Mononuclear cell (primary cell): Measurements from ENCODE around the gene FRMD7. TPM values are rescaled to one million over a fixed set of nuclear protein-coding genes. Genes with fewer than 3 reads are reported as not detected.
"Not testable (repeated sequence)": the region's sequence is repeated elsewhere in the genome, so short reads cannot be mapped to it uniquely, and the experiment has no call there.

Experiments used
- H3K27me3 ChIP-seq: 2 replicates; pipeline ENCODE4 v1.6.0; 2011; ENCODE audit warnings: low read length, control low read depth; ENCODE audit not compliant: insufficient read depth
- H3K4me1 ChIP-seq: 2 replicates; pipeline ENCODE4 v1.5.1; 2011; ENCODE audit warnings: mild to moderate bottlenecking, low read length, control low read depth; ENCODE audit not compliant: insufficient read depth
- H3K4me3 ChIP-seq: 2 replicates; pipeline ENCODE4 v1.5.1; 2011; ENCODE audit warnings: mild to moderate bottlenecking, low read length, moderate library complexity
- H3K9me3 ChIP-seq: 2 replicates; pipeline ENCODE4 v1.5.1; 2011; ENCODE audit warnings: low read depth, mild to moderate bottlenecking, control low read depth, low read length
- total RNA-seq: library from RNA; depleted of rRNA; stranded (reverse); fragments of >200 nt; gene quantifications from one replicate; pipeline ENCODE4 v1.2.3, GENCODE V29; 2012

The FRMD7 gene
- total RNA-seq, 1 donor: 0.10 TPM

DNA sequence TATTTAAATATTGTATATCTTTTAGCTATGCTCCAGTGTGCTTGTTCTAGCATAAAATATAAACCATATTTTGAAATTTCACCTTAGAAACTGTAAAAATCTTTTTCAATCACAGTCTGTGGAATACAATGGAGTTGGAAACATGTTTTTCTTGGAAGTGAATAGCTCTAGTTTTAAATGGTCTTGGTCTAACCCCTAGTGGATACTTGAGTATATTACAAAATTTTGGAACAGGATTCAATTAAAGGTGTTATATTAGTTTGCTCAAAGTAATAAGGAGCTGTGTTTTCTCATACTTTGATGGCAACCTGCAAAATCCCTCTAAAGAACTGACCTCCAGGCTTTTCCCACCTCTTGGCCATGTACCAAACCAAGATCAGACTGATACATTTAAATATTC is 56.6 kb downstream of the FRMD7 start:
- Histone ChIP-seq H3K9me3 (no peaks in the 10 kb centered on the region), H3K27me3 (no peaks in the 10 kb centered on the region), H3K4me1 (no peaks in the 10 kb centered on the region), H3K4me3 (no peak overlapping the region)

DNA sequence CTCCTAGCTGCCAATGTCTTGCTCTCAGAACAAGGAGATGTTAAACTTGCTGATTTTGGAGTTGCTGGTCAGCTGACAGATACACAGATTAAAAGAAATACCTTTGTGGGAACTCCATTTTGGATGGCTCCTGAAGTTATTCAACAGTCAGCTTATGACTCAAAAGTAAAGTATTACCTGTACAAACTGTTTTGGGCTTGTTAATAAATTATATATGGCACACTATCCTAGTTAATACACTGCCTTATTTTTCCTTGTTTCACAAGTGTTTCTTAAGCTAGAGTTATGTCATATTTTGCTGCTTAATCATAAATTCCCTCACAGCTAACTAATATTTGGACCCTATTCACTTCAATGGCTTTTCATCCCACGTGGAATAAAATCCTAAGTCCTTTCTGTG is 59.4 kb downstream of the FRMD7 start:
- Histone ChIP-seq H3K4me1 (no peaks in the 10 kb centered on the region), H3K27me3 (no peaks in the 10 kb centered on the region), H3K4me3 (no peak overlapping the region), H3K9me3 (no peaks in the 10 kb centered on the region)

DNA sequence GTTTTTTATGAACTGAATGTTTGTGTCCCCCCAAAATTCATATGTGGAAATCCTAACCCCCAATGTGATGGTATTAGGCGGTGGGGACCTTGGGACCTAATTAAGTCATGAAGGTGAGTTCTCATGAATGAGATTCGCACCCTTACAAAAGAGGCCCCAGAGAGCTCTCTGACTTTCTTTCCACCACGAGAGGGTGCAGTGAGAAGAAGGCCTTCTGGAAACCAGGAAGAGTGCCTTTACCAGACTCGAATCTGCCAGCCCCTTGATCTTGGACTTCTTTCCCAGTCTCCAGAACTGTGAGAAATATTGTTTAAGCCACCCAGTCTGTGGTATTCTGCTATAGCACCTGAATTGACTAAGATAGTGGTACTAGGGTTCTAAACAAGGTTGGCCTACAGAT is 64.0 kb downstream of the FRMD7 start:
- Histone ChIP-seq H3K4me3 (no peak overlapping the region), H3K4me1 (no peaks in the 10 kb centered on the region), H3K9me3 (no peaks in the 10 kb centered on the region), H3K27me3 (no peaks in the 10 kb centered on the region)

DNA sequence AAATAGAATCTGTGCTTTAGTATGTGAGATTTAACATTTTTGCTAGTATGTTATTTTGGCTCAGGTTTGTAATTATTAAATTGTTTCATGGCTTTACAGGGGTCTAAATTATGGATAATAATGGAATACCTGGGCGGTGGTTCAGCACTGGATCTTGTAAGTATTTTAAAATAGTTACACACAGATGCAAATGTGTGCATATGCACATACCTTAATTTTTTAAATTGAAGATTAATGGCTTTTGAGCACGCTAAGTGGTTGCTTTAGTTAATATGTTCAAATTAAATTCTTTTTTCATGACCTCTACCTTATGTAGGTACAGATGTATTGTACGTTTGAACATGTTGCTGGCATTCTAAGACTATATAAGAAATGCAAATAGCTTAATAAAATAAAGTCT is 64.5 kb downstream of the FRMD7 start:
- H3K9me3 ChIP-seq: no peaks in the 10 kb centered on the region
- H3K4me3 ChIP-seq: no peak overlapping the region
- no peaks in the 10 kb centered on the region for H3K4me1 ChIP-seq
- H3K27me3 ChIP-seq: no peaks in the 10 kb centered on the region

DNA sequence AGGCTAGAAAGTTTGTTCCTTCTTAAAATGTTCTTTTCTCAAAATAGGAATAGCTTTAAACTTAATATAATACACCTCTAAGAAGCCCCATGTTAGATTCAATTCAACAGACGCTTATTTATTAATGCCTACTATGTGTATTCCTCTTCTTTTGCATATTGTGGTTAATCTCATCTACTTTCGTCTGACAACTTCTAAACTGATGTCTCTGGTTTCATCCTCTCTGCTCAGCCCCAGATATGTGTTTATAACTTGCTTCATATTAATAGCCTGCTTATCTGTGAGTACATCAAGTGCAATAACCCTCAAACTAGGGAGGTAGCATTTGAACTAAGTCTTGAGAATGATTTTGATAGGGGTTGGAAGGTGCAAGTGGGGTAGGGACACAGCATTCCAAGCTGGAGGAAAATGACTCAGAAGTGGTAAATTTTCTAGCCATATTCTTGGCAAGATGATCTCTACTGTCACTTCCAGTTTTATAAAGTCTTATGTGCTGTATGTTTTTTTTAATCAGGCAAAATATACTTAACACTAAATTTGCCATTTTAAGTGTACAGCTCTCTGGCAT is 67.8 kb downstream of the FRMD7 start:
- Histone ChIP-seq H3K4me3 (no peak overlapping the region), H3K4me1 (no peaks in the 10 kb centered on the region), H3K9me3 (no peaks in the 10 kb centered on the region), H3K27me3 (no peaks in the 10 kb centered on the region)

DNA sequence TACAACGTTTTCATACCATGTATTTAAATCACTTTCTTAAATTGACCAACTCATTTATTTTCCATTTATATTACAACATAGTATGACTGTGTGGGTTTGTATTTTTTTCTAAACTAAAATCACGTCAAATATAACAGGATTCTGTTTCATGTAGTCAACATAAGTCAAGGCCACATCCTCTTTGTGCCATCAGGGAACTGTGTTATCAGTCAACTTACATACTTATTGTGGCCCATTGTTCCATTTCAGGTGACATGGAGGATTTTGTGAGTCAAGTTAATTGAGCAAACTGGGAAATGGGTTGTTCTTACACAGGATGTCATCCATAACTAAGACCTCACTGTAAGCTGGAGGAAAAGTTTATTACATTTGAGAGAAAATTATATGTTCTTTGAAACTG is 68.8 kb downstream of the FRMD7 start:
- no peaks in the 10 kb centered on the region for H3K9me3 ChIP-seq
- H3K4me3 ChIP-seq: no peak overlapping the region
- no peaks in the 10 kb centered on the region for H3K27me3 ChIP-seq
- H3K4me1 ChIP-seq: no peaks in the 10 kb centered on the region

DNA sequence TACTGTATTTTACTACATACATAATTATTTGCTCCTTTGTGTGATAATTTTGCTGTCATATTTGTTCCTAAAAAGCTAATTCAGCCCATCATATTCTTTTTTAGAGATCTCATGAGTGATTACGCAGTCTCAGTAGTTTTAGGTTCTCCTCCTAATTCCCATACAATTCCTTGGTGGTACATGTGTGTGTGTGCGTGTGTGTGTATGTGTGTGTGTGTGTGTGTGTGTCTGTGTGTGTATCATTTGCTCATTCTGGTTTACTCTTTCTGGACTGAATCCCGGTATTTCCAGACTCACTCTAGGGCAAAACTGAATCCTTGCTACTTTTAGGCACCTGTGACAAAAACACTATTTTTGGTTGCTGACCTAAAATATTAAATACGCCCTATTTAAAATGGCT is 69.8 kb downstream of the FRMD7 start:
- Histone ChIP-seq H3K9me3 (no peaks in the 10 kb centered on the region), H3K4me3 (no peak overlapping the region), H3K4me1 (no peaks in the 10 kb centered on the region), H3K27me3 (no peaks in the 10 kb centered on the region)

DNA sequence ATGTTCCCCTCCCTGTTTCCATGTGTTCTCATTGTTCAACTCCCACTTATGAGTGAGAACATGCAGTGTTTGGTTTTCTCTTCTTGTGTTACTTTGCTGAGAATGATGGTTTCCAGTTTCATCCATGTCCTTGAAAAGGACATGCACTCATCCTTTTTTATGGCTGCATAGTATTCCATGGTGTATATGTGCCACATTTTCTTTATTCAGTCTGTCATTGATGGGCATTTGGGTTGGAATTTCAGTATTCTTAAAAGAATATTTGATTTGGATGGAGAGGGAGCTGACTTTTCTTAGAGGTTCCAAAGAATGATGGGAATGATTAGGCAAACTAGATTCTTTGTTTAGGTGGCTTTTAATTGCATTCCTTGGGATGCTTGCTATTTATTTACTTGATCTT is 76.0 kb downstream of the FRMD7 start:
- H3K4me3 ChIP-seq, H3K9me3 ChIP-seq, H3K4me1 ChIP-seq, H3K27me3 ChIP-seq: not testable (repeated sequence)

DNA sequence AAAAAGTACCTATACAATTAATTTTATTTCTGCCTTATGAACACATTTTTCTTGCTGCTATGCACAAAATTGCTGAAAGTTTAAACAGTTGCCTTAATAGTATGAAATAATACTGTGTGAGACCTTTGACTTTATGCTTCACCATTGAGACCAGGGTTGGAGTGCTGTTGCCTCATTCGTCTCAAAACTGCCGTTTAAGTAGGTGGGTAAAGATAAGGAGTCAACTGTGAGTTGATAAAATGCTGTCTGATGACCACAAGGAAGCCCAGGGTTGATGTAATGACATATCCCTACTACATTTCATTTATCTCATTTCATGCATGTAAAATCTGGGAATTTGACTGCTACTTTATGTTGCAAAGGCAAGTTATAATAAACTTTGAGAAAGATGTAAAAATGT is 81.3 kb downstream of the FRMD7 start:
- H3K27me3 ChIP-seq: no peaks in the 10 kb centered on the region
- no peak overlapping the region for H3K4me3 ChIP-seq

DNA sequence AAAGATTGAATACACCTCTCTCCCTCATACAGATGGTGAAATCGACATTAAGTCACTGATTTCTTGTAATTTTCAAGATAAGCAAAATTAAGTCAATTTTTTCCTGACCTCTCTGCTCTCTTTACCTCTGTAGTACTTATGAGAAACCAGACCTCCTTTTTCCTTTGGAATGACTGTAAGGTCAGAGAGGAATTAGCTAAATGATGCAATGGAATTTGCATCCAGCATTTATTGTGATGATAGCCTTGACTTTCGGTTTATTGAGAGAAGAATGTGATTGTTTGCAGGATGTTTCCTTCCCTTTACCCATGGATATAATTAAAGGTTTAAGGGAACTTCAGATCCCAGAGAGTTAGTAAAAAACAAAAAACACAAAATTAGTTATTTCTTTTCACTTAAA is 82.4 kb downstream of the FRMD7 start:
- Histone ChIP-seq H3K4me3 (no peak overlapping the region), H3K9me3 (no peaks in the 10 kb centered on the region)

More for the DNA sequence above, 81.3 kb downstream of the FRMD7 start:
- H3K9me3 ChIP-seq: no peaks in the 10 kb centered on the region
- H3K4me1 ChIP-seq: peaks cover 13% of the 10 kb centered on the region

DNA sequence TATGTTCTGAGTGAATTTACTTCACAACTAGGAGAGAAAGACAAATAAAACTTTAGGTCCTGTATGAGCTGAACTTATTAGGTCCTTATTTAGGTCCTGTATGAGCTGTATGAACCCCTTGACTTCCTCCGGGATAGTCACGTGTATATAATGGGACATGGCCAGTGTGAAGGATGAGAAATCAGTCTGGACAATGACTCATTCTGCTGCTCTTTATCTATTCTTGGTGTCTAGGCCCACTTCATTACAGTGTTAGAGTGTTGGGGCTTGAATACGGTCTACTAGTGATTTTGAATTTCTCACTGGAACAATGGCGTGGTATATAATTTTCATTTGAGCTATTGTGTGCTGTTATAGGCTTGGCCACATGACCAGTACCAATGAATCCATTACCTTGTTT is 82.9 kb downstream of the FRMD7 start:
- H3K4me3 ChIP-seq: no peak overlapping the region
- H3K4me1 ChIP-seq: peaks cover 13% of the 10 kb centered on the region
- no peaks in the 10 kb centered on the region for H3K27me3 ChIP-seq
- no peaks in the 10 kb centered on the region for H3K9me3 ChIP-seq

More for the DNA sequence above, 82.4 kb downstream of the FRMD7 start:
- no peaks in the 10 kb centered on the region for H3K27me3 ChIP-seq
- peaks cover 13% of the 10 kb centered on the region for H3K4me1 ChIP-seq

DNA sequence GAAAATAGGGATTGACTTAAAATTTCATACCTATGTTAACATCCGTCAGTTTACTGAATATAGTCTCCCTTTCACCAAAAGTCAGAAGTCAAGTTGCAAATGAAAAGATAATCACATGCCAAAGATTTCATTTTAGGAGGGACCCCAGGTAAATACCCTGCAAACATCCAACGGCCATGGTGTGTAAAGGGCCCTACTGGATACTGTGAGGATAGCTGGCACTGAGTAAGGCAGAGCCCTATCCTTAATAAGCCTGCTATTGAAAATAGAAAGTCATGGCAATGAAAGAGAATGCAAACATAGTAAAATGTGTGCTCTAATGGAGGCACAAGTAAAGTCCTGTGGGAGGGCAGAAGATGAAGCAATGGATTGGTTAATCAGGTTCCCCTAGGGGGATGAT is 83.8 kb downstream of the FRMD7 start:
- Histone ChIP-seq H3K4me3 (no peak overlapping the region), H3K27me3 (no peaks in the 10 kb centered on the region), H3K9me3 (no peaks in the 10 kb centered on the region), H3K4me1 (peaks cover 12% of the 10 kb centered on the region)

DNA sequence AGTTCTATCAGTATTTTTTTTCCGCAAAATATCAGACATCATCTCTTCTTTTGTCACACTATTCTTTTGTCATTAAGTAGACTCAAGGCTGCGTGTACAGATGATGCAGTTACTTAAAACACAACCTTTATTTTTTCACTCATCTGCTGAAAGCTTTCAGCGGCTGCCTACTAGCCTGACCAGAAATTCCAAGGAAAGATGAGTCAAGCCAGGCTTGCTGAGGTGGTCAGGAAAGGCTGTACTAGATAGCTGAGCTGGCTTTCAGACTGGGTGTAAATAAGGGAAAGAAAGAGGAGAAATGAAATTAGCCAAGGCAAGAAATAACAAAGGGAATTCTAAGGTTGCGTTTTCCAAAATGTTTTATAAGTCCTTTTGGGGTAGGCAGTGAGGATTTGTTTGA is 86.8 kb downstream of the FRMD7 start:
- peaks cover 14% of the 10 kb centered on the region for H3K4me1 ChIP-seq
- H3K4me3 ChIP-seq: no peak overlapping the region
- no peaks in the 10 kb centered on the region for H3K27me3 ChIP-seq
- no peaks in the 10 kb centered on the region for H3K9me3 ChIP-seq

DNA sequence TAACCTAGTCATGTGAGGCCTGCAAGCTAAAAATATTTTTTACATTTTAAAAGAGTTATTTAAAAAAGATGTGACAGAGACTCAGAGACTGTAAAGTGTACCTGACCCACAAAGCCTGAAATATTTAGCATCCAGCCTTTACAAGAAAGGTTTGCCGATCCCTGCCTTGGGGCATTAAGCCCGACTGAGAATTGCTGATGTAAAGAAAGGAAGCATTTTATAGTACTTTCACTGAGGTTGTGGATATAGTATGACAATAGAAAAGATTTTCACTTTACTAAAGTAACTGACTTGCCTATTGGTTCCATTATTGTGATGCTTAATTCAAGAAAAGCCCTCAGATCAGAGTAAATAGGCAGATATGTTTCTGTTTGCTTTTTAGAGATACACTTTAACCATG is 87.8 kb downstream of the FRMD7 start:
- H3K4me1 ChIP-seq: peaks cover 18% of the 10 kb centered on the region
- no peak overlapping the region for H3K4me3 ChIP-seq
- no peaks in the 10 kb centered on the region for H3K9me3 ChIP-seq
- no peaks in the 10 kb centered on the region for H3K27me3 ChIP-seq

DNA sequence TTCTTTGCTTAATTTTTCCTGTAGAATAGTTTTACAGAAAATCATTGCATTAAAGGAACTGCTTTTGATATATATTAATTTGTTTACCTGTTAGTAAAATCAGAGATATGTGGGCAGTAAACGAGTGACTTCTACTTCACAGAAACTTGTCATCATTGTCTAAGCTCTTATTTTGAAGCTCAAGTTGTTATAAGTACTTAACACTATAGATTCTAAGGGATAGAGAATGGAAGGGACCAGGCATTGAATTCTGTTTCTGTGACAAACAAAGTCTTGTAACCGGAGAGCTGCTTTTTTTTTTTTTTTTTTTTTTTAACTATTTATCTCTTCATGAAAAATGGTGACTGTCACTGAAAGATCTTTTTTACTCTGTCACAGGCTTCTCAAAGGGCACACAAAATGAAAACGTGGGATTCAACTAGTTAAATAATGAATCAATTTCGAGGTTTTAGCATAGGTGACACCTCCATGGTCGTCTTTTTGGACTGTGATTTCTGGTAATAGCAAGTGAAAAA is 90.3 kb downstream of the FRMD7 start:
- Histone ChIP-seq H3K4me3 (no peak overlapping the region), H3K4me1 (peaks cover 11% of the 10 kb centered on the region), H3K27me3 (no peaks in the 10 kb centered on the region), H3K9me3 (no peaks in the 10 kb centered on the region)

DNA sequence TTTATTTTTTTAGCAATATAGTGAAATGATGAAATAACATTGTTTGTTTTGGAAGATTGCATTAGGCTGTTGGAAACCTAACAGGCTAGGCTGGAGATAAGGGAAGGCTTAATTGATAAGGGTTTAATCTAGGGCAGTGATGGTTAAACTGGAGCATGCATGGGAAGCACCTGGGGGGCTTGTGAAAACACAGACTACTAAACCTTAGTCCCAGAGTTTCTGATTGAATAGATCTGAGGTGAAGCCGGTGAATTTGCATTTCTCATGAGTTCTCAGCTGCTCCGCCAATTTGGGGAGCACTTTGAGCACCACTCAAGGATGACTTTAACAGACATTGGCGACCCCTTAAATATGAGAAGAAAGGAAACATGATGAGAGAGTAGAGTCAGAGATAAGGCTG is 93.2 kb downstream of the FRMD7 start:
- H3K9me3 ChIP-seq: no peaks in the 10 kb centered on the region
- H3K27me3 ChIP-seq: no peaks in the 10 kb centered on the region
- no peak overlapping the region for H3K4me3 ChIP-seq
- H3K4me1 ChIP-seq: peaks cover 15% of the 10 kb centered on the region
